ENCODE measurements around the gene CCDC32.

- TF ChIP-seq CBX8 (IDR thresholded peaks at IDR 0.05; ENCODE audit: borderline replicate concordance, low read depth, low read length) (no peak), CTCF (IDR thresholded peaks at IDR 0.05; ENCODE audit: control extremely low read depth in 1 of 3, insufficient read depth in 1 of 3, low read depth in 1 of 3, low read length in 3 of 3) (no peak), TCF12 (IDR thresholded peaks at IDR 0.05; ENCODE audit: low read depth, low read length) (no peak), CREB1 (IDR thresholded peaks at IDR 0.05) (no peak), USF2 (IDR thresholded peaks at IDR 0.05; ENCODE audit: low read length) (no peak), SIN3A (conservative IDR thresholded peaks at IDR 0.05 in 1 of 2, IDR thresholded peaks at IDR 0.05 in 1 of 2; ENCODE audit: low read depth in 1 of 2, low read length in 2 of 2) (no peak), POLR2AphosphoS5 (IDR thresholded peaks at IDR 0.05; ENCODE audit: low read depth, low read length) (no peak), EZH2 (IDR thresholded peaks at IDR 0.05; ENCODE audit: low read depth, low read length, severe bottlenecking) (no peak), GABPA (IDR thresholded peaks at IDR 0.05; ENCODE audit: borderline replicate concordance, insufficient read depth, low read length) (no peak), RFX5 (IDR thresholded peaks at IDR 0.05; ENCODE audit: borderline replicate concordance, low read depth, low read length) (no peak), E2F6 (IDR thresholded peaks at IDR 0.05) (no peak)
These were observed 31.0 kb downstream of the CCDC32 start for GRCh38 chr15:40533763-40534364.
